ENCODE measurements around the gene FAM20B.
"Not testable (repeated sequence)": the region's sequence is repeated elsewhere in the genome, so short reads cannot be mapped to it uniquely, and the experiment has no call there.

- not testable (repeated sequence) for TF ChIP-seq CTCF, EZH2 (IDR thresholded peaks at IDR 0.05)
Measured at GRCh38 chr1:179002064-179002463, 23.6 kb upstream of the FAM20B start.
